Pulmonary artery endothelial cell (primary cell): Measurements from ENCODE around the gene IRF4. TPM values are rescaled to one million over a fixed set of nuclear protein-coding genes. Genes with fewer than 3 reads are reported as not detected.

Experiments
- DNase-seq: peaks from one replicate; pipeline ENCODE4 v3.0.0-alpha.2; 2011; ENCODE audit warnings: low read depth, low spot score
- total RNA-seq: library from RNA; depleted of rRNA; stranded (reverse); fragments of >200 nt; gene quantifications from 2 replicates; pipeline ENCODE4 v1.2.3, GENCODE V29; 2014

The IRF4 gene
- 0.07 TPM in 1 of 2 replicates, not detected in the other for total RNA-seq

- DNase-seq: no peak
Observed at GRCh38 chr6:391559-392440, at the start of gene IRF4. IRF4 (plus strand) TSS chr6:391752; CDS start chr6:393153, 1,401 bp downstream.

GRCh38 chr6:341914-342831 is 49.4 kb upstream of the IRF4 start:
- no peak for DNase-seq

GRCh38 chr6:342832-343179 is 48.7 kb upstream of the IRF4 start:
- no peak for DNase-seq

GRCh38 chr6:343226-343935 is 48.2 kb upstream of the IRF4 start:
- DNase-seq: no peak

GRCh38 chr6:343960-344815 is 47.4 kb upstream of the IRF4 start:
- DNase-seq: no peak

- DNase-seq: no peak
Observed at GRCh38 chr6:344816-345340, 46.7 kb upstream of the IRF4 start.

GRCh38 chr6:345747-346385 is 45.7 kb upstream of the IRF4 start:
- DNase-seq: no peak

GRCh38 chr6:346386-347030 is 45.0 kb upstream of the IRF4 start:
- DNase-seq: no peak

GRCh38 chr6:347232-347631 is 44.3 kb upstream of the IRF4 start:
- no peak for DNase-seq

GRCh38 chr6:347951-348859 is 43.3 kb upstream of the IRF4 start:
- no peak for DNase-seq

- DNase-seq: no peak
Observed at GRCh38 chr6:348860-349396, 42.6 kb upstream of the IRF4 start.

GRCh38 chr6:349491-349921 is 42.0 kb upstream of the IRF4 start:
- no peak for DNase-seq

- DNase-seq: no peak
Observed at GRCh38 chr6:350371-350770, 41.2 kb upstream of the IRF4 start.

- DNase-seq: no peak
Observed at GRCh38 chr6:351011-351866, 40.3 kb upstream of the IRF4 start.

- DNase-seq: no peak
Observed at GRCh38 chr6:351867-352289, 39.7 kb upstream of the IRF4 start.

GRCh38 chr6:352474-352873 is 39.1 kb upstream of the IRF4 start:
- no peak for DNase-seq

- no peak for DNase-seq
Observed at GRCh38 chr6:352896-353470, 38.6 kb upstream of the IRF4 start.
